GM12865 (cell line): ENCODE results near the gene BCLAF1.
A peak's percentile ranks its signal among the peaks of the same experiment; 100 is the strongest.

Experiments
- DNase-seq: peaks from one replicate; pipeline ENCODE4 v3.0.0; 2010; ENCODE audit warnings: low read depth
- H3K4me3 ChIP-seq: 2 replicates; pipeline ENCODE4 v1.5.1; 2011; ENCODE audit warnings: mild to moderate bottlenecking, low read depth, low read length, control low read depth
- CTCF ChIP-seq: IDR thresholded peaks from 2 replicates; pipeline ENCODE4 v1.5.1; 2011; ENCODE audit warnings: low read length, control low read depth, low read depth, inconsistent platforms; ENCODE audit not compliant: insufficient read depth; ENCODE audit errors: missing control alignments

The BCLAF1 gene

GRCh38 chr6:136251394-136251793, 38.3 kb downstream of the BCLAF1 start:
- no peak for TF ChIP-seq CTCF
- no peak for DNase-seq
- H3K4me3 ChIP-seq, result peak overlapping the region; percentile 92; the same call in 1 of the 2 replicates

GRCh38 chr6:136250686-136251008, 39.0 kb downstream of the BCLAF1 start:
- no peak for TF ChIP-seq CTCF
- H3K4me3 ChIP-seq, result peak overlapping the region; percentile 92
- DNase-seq, result no peak

GRCh38 chr6:136249811-136250685, 39.6 kb downstream of the BCLAF1 start, which contains the start of gene MTFR2:
Gene MTFR2 (minus strand): TSS chr6:136250311. CDS start chr6:136249099, 1,212 bp downstream.
- peak within 1 kb of the TSS; percentile 92 for H3K4me3 ChIP-seq
- DNase-seq, result peak; percentile 99
- no peak for TF ChIP-seq CTCF

GRCh38 chr6:136249336-136249735, 40.3 kb downstream of the BCLAF1 start:
- DNase-seq, result peak; percentile 21
- peak overlapping the region; percentile 92 for H3K4me3 ChIP-seq
- no peak for TF ChIP-seq CTCF

- no peak for DNase-seq
- TF ChIP-seq CTCF, result no peak
- no peak overlapping the region for H3K4me3 ChIP-seq
These were observed 45.5 kb downstream of the BCLAF1 start for GRCh38 chr6:136244061-136244616.

GRCh38 chr6:136236466-136237293, 53.0 kb downstream of the BCLAF1 start:
- DNase-seq, result no peak
- no peak overlapping the region for H3K4me3 ChIP-seq
- TF ChIP-seq CTCF, result no peak
